Muscle layer of duodenum (tissue), 2 donors: ENCODE measurements around the gene GPR82.

Source experiments
- H3K27ac ChIP-seq: one replicate; pipeline ENCODE4 v1.7.0; 2013; ENCODE audit warnings: mild to moderate bottlenecking, low read length
- H3K27me3 ChIP-seq: one replicate; pipeline ENCODE4 v1.7.0; 2013; ENCODE audit warnings: low read depth, mild to moderate bottlenecking, control low read depth, low read length
- H3K36me3 ChIP-seq, 2 donors: one replicate each; pipeline ENCODE4 v1.7.0; 2013; ENCODE audit warnings: low read length in 2 of 2, control low read depth in 1 of 2, mild to moderate bottlenecking in 1 of 2; ENCODE audit not compliant: insufficient read depth in 2 of 2, control insufficient read depth in 1 of 2
- H3K4me1 ChIP-seq, 2 donors: one replicate each; pipeline ENCODE4 v1.7.0; 2013; ENCODE audit warnings: low read length in 2 of 2, mild to moderate bottlenecking in 2 of 2, control low read depth in 1 of 2, moderate library complexity in 1 of 2; ENCODE audit not compliant: insufficient read depth in 2 of 2, control insufficient read depth in 1 of 2
- H3K4me3 ChIP-seq, 2 donors: one replicate each; pipeline ENCODE4 v1.7.0; 2013; ENCODE audit warnings: low read length in 2 of 2, low read depth in 1 of 2, mild to moderate bottlenecking in 1 of 2
- H3K9me3 ChIP-seq, 2 donors: one replicate each; pipeline ENCODE4 v1.7.0; 2013; ENCODE audit warnings: low read length in 2 of 2, control low read depth in 1 of 2, mild to moderate bottlenecking in 1 of 2; ENCODE audit not compliant: control insufficient read depth in 1 of 2
- donor health status: healthy.

Gene GPR82

DNA sequence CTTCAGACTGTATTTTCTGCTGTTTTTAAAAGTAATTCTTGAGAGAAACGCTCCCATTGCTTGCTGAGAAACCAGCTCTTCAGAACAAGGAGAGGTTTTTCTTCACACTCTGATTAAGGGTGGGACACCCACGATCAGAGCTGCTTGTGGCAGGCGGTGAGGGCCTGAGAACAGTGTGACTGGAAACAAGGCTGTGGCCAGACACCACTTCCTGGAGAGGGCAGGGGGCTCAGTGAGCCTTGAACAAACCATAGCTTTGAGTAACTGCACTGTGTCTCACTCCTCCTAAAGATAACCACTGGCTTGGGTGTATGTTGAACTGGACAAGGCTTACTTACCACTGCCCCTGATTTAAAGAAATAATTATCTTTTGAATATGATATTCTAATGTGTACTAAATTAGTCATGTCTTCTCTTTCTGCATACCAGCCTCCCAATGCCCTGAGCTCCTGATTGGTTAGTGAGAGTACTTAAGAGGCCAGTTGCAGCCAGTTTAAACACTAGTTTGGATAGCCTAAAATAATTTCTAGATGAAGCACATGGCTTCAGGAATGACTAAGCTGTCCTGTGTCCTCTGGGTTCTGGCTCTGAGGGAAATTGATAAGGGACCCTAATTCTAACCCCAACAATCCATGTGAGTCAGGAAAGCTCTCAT lies 3.7 kb upstream of the GPR82 start:
- Histone ChIP-seq H3K4me1 (no peaks in the 10 kb centered on the region), H3K27me3 (no peaks in the 10 kb centered on the region), H3K9me3 (no peaks in the 10 kb centered on the region), H3K27ac (no peak overlapping the region), H3K36me3 (no peaks in the 10 kb centered on the region), H3K4me3 (no peak overlapping the region)

DNA sequence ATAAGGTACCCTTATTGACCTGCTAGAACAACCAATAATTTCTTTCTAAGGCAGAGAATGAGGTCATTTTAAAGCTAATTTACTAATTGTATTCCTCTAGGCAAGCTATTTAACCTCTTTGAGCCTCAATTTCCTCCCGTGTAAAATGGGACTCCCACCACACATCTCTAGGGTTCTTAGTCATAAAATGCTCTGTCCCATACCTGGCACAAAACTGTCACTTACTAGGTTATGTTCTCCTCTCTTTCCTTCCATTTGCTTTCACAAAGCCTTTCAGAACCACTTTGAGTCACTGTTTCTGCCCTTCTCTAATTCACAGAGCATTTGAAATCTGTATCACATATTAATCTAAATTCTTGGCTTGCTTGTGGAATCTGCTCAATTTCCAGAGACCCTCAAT lies 2.4 kb upstream of the GPR82 start:
- no peaks in the 10 kb centered on the region for H3K4me1 ChIP-seq
- no peaks in the 10 kb centered on the region for H3K36me3 ChIP-seq
- no peak overlapping the region for H3K4me3 ChIP-seq
- H3K9me3 ChIP-seq: no peaks in the 10 kb centered on the region
- no peaks in the 10 kb centered on the region for H3K27me3 ChIP-seq
- no peak overlapping the region for H3K27ac ChIP-seq

DNA sequence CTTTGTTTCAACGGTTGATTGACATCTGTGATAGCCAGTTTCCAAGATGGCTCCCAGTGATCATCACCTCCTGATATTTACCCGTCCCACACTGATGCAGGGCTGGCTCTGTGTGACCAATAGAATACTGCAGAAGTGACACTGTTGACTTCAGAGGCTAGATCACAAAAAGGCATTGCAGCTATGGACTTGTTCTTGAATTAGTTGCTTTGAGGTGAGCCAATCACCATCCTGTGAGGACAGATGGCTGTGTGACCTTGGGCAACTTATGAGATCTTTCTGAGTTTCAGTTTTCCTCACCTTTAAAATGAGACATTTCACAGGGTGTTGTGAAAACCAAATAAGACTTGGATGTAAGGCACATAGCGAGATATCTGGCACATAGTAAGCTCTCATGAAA lies 1.8 kb upstream of the GPR82 start:
- H3K27me3 ChIP-seq: no peaks in the 10 kb centered on the region
- H3K4me3 ChIP-seq: no peak overlapping the region
- no peak overlapping the region for H3K27ac ChIP-seq
- H3K9me3 ChIP-seq: no peaks in the 10 kb centered on the region
- H3K4me1 ChIP-seq: no peaks in the 10 kb centered on the region
- no peaks in the 10 kb centered on the region for H3K36me3 ChIP-seq

DNA sequence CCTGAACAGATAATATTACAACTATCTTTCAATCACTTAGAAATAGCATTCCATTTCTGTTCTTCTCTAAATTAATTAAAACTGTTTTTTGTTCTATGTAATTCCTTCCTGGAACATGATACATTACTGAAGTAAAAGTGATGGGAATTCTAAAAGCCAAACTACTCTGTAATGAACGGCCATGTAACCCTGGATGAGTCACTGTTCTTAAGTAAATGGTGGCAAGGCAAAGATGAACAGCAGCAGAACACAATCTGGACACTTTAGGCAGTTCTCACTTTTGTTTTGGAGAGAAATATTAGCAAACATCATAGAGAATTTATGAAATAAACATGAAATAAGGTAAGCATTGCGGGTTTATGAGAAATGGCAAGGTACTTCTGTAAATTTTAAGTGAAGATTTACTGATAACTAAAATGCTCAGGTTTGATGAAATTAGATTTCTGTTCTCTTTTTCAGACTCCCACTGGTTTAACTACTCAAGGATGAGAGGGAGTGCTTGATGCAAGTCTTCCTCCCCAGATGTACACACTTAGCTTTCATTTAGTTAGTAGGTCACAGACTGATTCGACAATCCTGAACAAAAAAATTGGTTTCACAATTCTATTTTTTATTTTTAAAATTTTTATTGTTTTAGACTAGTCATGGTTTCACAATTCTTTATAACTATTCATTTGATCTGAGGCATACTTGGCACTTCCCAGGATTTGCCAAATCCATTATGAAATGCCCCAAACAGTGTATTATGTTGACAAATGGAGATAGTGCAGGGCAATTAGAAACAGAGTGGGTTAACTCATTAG lies 964 bp upstream of the GPR82 start:
- Histone ChIP-seq H3K27me3 (no peaks in the 10 kb centered on the region), H3K36me3 (no peaks in the 10 kb centered on the region), H3K4me1 (no peaks in the 10 kb centered on the region), H3K27ac (no peak overlapping the region), H3K4me3 (no peak overlapping the region), H3K9me3 (no peaks in the 10 kb centered on the region)

DNA sequence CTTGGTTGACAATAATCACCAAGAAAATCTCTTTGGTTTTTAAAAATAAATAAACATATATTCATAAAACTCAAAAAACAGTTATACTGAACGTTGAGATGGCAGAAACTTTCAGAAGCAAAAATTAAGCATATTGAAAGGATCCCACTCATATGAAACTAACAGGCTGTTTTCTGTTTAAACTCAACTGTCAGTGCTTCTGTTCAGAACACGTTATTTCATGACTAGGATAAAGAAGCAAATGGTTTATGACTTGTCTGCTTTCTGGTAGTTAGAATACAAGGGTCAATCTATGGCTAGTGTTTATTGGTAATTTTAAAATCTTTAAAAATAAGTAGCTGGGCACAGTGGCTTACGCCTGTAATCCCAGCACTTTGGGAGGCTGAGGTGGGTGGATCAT lies 4.1 kb downstream of the GPR82 start:
- no peaks in the 10 kb centered on the region for H3K36me3 ChIP-seq
- H3K27ac ChIP-seq: no peak overlapping the region
- H3K27me3 ChIP-seq: no peaks in the 10 kb centered on the region
- H3K9me3 ChIP-seq: no peaks in the 10 kb centered on the region
- H3K4me3 ChIP-seq: no peak overlapping the region
- H3K4me1 ChIP-seq: no peaks in the 10 kb centered on the region

DNA sequence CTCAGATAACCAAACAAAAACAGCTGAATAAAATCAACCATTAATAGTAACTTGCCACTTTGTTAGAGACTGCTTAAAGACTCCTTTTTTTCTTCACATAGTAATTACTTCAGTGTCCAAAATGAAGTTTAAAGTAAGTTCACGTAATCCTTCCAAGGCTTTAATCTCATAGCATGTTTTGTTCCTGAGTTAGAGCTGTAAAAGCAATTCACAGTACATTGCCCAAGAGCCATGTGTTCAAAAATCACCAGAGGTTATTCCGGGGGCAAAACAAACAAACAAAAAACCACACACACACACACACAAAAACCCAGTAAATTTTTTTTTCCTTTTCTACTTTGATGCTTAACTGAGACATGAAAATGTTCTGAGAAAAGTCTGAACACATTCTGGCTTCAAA lies 6.1 kb downstream of the GPR82 start:
- no peaks in the 10 kb centered on the region for H3K4me1 ChIP-seq
- no peak overlapping the region for H3K27ac ChIP-seq
- no peaks in the 10 kb centered on the region for H3K9me3 ChIP-seq
- H3K36me3 ChIP-seq: no peaks in the 10 kb centered on the region
- H3K4me3 ChIP-seq: no peak overlapping the region
- no peaks in the 10 kb centered on the region for H3K27me3 ChIP-seq

DNA sequence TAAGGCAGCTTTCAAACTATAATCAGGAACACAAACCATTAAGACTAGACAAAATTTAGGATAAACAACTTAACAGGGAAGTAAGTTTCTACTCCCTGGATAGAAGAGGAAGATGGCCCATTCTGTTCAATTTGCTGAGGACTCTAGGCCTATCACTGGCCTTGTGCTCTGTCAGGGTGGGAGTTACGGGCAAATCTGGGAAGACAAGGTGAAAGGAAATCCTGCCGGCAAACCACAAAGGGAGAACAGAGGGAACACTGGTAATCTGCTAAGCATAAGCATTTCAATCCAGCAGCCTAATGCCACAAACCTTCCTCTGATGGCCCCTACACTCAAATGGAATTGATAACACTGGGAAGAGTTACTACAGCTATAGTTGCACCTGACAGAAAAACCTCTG lies 8.3 kb downstream of the GPR82 start:
- Histone ChIP-seq H3K4me3 (no peak overlapping the region), H3K9me3 (no peaks in the 10 kb centered on the region), H3K4me1 (no peaks in the 10 kb centered on the region), H3K36me3 (no peaks in the 10 kb centered on the region), H3K27me3 (no peaks in the 10 kb centered on the region), H3K27ac (no peak overlapping the region)

DNA sequence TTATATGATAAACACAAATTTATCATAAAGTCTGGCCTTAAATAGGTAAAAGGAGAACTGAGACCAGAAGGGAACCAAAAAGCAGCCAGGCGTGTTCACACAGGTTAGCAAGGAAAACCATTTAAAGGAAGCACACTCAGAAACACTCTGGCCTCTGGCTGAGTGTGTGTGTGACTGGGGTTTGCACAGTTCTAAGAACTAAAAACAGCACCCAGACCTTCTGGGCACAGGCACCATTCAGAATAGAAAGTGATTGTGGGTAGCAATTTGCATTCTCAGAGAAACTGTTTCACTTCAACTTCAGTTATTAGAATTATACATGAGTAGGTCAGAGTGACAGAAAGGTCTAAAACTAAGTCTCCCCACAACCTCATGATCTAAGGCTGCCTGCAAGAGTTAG lies 10.0 kb downstream of the GPR82 start:
- Histone ChIP-seq H3K4me3 (no peak overlapping the region), H3K4me1 (no peaks in the 10 kb centered on the region), H3K27me3 (no peaks in the 10 kb centered on the region), H3K27ac (no peak overlapping the region), H3K36me3 (no peaks in the 10 kb centered on the region), H3K9me3 (no peaks in the 10 kb centered on the region)

DNA sequence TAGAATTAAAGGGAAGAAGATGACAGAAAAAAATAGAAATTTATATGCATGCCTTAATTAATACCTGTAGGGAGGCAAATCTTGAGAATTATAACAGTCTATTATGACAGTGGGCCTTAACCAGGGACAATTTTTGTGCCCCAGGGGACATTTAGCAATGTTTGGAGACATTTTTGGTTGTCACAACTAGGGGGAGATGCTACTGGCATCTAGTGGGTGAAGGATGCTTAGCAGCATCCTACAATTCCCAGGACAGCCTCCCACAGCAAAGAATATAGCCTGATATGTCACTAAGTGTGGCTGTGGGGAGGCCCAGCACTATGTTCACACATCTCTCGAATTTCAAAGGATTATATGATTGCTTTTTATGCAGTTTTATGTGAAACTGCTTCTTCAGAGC lies 10.5 kb downstream of the GPR82 start:
- Histone ChIP-seq H3K27ac (no peak overlapping the region), H3K9me3 (no peaks in the 10 kb centered on the region), H3K4me3 (no peak overlapping the region), H3K4me1 (no peaks in the 10 kb centered on the region), H3K36me3 (no peaks in the 10 kb centered on the region), H3K27me3 (no peaks in the 10 kb centered on the region)

DNA sequence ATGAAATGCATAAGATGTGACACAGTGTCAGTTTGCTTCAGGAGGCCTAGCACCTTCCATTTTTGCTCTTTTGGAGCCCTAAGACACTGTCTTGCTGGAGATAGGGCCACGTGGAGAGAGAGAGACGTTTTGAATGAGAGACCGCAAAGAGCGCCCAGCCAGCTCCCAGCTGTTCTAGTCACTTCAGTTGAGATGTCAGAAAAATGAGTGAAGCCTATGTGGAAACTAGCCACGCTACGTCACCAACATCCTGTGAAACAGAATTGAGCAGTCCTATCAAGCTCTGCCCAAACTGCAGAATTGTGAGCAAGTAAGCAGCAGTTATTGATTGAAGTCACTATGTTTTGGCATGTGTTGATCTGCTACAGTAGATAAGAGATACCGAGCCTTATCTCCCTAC lies 13.1 kb downstream of the GPR82 start:
- H3K4me3 ChIP-seq: no peak overlapping the region
- no peaks in the 10 kb centered on the region for H3K4me1 ChIP-seq
- no peaks in the 10 kb centered on the region for H3K9me3 ChIP-seq
- no peak overlapping the region for H3K27ac ChIP-seq
- no peaks in the 10 kb centered on the region for H3K36me3 ChIP-seq
- H3K27me3 ChIP-seq: no peaks in the 10 kb centered on the region

DNA sequence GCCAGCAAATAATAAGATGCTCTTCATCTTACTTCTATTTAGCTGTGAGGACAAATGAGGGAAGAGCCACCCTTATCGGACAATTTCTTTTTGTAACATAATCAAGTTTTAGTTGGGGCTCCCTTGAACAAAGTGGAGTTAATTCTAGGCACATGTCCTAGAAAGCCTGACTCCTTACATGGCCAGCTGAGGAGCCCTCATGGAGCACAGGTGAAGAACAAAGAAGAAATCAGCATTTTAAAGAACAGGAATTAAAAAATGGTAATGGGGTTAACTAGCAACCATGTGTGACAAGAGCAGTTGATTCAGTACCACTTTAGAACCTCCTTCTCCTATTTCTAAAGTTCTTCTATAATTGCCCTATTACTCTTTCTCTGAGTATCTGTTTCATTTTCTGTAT lies 15.9 kb downstream of the GPR82 start:
- no peaks in the 10 kb centered on the region for H3K36me3 ChIP-seq
- H3K4me1 ChIP-seq: no peaks in the 10 kb centered on the region
- no peak overlapping the region for H3K4me3 ChIP-seq
- no peaks in the 10 kb centered on the region for H3K27me3 ChIP-seq
- H3K27ac ChIP-seq: no peak overlapping the region
- H3K9me3 ChIP-seq: no peaks in the 10 kb centered on the region

DNA sequence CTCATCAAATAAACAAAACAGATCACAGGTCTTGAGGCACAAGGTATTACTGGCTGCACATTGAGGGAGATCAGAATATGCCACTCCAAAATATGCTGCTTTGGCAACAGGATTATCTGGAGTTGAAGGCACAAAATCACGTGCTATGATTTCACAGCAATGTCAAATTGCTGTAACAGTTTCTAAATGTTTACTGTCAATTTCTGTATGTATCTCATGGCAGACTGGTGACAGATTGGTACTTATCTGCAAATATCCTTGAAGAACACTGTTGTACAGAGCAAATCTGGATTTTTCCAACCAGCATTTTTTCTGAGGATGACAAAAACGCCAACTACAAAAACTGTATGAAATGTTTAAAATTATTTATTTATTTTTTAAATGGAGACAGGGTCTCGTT lies 26.7 kb downstream of the GPR82 start:
- H3K4me3 ChIP-seq: no peak overlapping the region
- H3K27me3 ChIP-seq: no peaks in the 10 kb centered on the region
- H3K27ac ChIP-seq: no peak overlapping the region
- no peaks in the 10 kb centered on the region for H3K36me3 ChIP-seq
- H3K4me1 ChIP-seq: no peaks in the 10 kb centered on the region
- H3K9me3 ChIP-seq: no peaks in the 10 kb centered on the region
